GM12891 (cell line): ENCODE data around the gene THSD4.

Experiments
- PAX5 ChIP-seq: IDR thresholded peaks from 2 replicates; pipeline ENCODE4 v1.6.1; 2011; ENCODE audit warnings: low read length, moderate library complexity, mild to moderate bottlenecking; ENCODE audit not compliant: insufficient read depth, severe bottlenecking
- POLR2A ChIP-seq: IDR thresholded peaks from 2 replicates; pipeline ENCODE4 v1.6.1; 2011; ENCODE audit warnings: low read depth, low read length, control low read depth
- POLR2AphosphoS5 ChIP-seq: IDR thresholded peaks from 2 replicates; pipeline ENCODE4 v1.6.1; 2011; ENCODE audit warnings: low read depth, low read length, control low read depth
- POU2F2 ChIP-seq: IDR thresholded peaks from 2 replicates; pipeline ENCODE4 v1.6.1; 2011; ENCODE audit warnings: low read depth, mild to moderate bottlenecking, control low read depth, low read length, moderate library complexity
- SPI1 ChIP-seq: IDR thresholded peaks from 2 replicates; pipeline ENCODE4 v1.6.1; 2011; ENCODE audit warnings: low read depth, low read length, control low read depth
- TAF1 ChIP-seq: IDR thresholded peaks from 2 replicates; pipeline ENCODE4 v1.6.1; 2011; ENCODE audit warnings: low read depth, low read length, control low read depth

DNA sequence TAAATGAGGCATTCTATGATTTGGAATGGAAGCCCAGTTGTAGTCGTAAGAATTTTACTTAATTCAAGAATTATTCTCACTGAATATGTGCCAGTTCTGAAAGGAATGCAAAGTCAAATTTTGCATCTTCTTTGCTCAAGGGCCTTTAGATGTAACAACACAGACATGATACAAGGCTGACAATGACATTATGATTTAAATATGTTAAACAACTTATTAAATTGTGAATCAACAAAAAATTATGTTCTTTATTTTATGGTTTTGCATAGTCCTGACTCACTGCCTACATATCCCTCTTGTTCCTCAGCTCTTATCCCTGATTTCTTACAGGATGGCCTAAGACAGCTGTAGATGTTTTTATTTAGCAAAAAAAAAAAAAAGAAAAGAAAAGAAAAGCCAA lies 524.2 kb downstream of the THSD4 start:
- no peak for TF ChIP-seq SPI1
- no peak for TF ChIP-seq POLR2A
- no peak for TF ChIP-seq POLR2AphosphoS5
- no peak for TF ChIP-seq TAF1
- no peak for TF ChIP-seq POU2F2
- TF ChIP-seq PAX5, result no peak
